NCI-H2196 (cell line): Measurements from ENCODE around the gene KPNB1.
"Not testable (repeated sequence)": the region's sequence is repeated elsewhere in the genome, so short reads cannot be mapped to it uniquely, and the experiment has no call there.

Experiments used
- DNase-seq: peaks from one replicate; lab custom pipeline; 2025; ENCODE audit not compliant: unreplicated experiment; lab: John Stamatoyannopoulos, UW

KPNB1 gene

DNA sequence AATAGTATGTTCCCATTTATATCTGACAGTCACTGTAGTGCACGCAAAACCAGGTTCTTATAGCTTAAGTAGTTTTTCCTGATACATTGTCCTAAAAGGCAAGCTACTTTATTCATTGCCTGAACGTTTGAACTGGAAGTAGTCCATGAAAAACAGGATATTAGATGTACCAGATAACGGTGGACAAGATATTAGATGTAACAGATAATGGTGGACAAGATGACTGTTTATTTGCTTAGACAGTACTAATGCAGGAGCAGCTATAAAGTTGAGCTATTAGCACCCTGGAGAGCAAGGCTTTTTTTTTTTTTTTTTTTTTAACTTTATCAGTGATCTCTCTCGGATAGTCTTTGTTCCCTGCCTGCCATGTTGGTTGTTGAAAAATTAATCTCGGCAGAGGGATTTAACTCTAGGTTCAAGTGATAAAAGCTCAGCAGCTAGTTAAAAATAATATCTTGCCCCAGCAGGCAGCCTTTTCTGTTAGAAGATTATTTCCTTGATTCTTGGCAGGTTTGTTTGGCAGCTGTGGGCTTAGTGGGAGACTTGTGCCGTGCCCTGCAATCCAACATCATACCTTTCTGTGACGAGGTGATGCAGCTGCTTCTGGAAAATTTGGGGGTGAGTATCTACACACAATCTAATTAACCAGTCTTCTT lies 26.9 kb downstream of the KPNB1 start:
- DNase-seq, result no peak

DNA sequence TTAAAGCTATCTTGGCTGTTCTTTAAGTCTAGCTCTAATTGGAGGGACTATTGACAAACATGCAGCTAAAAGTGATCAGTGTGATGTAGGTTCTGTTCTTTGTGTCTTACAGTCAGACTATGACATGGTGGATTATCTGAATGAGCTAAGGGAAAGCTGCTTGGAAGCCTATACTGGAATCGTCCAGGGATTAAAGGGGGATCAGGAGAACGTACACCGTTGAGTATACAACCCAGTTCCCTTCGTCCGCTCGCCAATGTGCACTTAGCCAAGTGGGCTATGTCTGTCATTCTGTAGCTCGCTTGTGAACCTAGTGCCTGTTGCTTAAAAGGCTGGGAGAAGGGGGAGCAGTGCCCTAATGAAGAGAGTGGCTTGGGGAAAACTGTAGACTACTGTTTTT lies 28.5 kb downstream of the KPNB1 start:
- DNase-seq, result no peak

DNA sequence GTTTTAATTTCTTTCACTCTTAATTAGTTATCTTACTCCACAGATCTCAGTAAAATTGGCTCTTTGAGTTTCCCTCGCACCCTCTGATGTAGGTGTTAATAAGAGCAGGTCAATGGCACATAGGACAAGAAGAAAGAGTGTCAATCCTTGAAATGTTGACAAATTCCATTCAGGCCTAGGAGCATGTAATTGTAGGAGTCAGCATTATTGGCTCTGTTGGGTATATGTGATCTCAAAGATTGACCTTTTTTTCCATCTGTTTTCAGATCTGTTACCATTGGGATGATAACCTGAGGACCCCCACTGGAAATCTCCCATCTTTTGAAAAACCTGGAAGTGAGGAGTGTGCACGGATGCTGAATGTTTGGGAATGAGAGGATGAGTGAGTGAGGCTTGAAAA lies 32.4 kb downstream of the KPNB1 start:
- DNase-seq, result no peak

DNA sequence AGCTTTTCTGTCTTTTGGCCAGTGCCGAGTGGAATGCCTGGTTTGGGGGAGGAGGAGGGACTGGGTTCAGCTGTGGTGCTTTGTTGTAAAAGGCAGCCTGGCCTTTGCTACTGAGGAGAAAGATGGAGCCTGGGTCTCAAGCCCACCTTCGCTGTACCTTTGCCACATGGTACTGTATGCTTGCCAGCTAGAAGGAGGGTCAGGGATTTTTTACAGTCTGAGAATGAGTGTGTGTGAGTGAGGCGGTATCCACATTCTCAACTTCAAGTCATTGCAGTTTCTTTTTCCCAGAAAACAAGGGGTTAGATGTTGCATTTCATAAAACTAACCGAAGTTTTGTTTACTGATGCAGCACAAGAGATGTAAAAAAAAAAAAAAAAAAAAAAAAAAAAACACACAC lies 33.0 kb downstream of the KPNB1 start:
- DNase-seq, result not testable (repeated sequence)

DNA sequence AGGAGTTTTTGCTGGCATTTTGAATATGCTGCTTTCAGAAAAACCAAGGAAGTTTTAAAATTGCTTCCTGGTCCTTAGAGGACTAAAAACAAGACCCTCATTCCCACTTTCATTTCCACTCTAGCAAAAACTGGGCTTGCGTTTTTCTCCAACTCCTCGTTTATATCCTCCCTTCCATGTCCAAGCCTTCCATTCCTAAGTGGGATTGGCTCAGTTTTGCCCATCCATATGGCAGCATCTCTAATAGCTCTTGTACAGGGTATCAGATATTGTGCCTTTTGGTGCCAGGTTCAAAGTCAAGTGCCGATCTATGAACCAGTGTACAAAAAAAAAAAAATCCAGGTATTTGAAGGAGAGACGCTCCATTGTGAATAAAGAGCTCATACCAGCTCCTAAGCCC lies 34.3 kb downstream of the KPNB1 start:
- no peak for DNase-seq

DNA sequence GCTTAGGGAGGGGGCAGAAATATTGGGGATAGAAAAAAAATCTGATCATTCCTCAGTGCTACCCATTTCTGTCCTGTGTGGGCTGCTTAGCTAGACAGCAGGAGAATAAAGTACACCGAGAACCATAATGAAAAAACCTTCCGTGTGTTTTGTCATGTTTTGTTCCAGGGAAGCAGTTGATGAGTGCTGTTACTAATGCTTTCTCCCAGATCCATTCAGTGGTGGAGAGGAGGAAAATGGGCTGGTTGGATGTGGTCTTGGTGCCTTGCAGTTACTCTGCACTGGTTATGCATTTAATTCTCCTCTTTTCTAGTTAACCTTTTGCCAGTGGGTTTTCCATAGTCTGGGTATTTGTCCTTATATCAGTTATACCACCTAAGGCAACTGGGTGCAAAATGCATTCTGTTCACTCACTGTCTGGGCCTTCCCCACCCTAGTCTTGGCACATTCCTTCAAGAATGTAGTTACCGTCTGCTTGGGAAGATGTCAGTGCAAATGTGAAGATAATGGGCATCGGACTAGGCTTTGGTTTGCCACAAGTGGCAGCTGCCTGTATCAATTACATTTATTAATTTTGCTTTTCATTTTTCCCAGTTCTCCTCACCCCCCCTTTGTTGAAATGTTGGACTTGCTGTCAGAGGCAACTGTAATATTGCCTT lies 34.9 kb downstream of the KPNB1 start:
- DNase-seq, result no peak

DNA sequence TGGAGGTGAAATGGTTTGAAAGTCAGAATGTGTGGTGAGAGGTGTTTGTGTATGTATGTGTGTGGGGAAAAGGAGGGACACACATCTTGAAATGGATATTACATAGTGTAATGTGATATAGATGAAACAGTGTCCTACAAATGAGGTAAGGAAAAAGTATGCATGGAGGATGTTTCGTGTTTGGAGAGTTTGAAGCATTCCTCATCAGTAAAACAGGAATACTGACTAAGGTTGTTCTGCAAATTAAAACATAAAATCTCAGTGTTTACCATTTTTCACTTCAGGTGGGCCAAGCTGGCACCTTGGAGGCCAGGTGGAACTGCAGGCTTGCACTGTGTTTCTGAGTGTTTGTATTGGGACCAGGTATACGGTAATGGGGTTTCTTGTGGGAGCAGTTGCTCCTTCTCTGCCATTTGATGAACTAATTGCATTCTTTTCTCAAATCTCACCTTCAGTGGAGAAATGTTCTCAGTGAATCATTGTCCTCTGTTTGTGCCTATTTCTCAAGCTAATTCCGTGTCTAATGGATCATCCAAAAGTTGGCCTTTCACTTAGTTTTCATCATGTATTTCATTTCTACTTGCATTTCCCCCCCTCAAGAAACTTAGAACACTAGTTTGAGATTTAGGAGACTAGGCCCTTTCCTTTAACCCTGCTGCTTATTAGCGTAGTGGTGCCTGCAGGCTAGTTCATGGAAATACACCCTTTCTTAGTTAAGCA lies 36.0 kb downstream of the KPNB1 start:
- no peak for DNase-seq

DNA sequence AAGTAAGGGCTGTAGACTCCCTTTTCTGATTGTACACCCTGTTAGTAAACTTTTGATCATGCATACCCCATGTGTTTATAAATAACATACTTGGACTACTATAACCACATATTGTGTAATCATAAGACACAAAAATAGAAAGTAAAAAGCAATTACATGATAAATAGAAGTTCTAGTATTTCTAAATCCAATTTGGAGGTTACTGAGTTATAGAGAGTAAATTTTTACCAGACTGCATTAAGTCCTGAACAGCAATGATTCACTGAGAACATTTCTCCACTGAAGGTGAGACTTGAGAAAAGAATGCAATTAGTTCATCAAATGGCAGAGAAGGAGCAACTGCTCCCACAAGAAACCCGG lies 36.5 kb downstream of the KPNB1 start:
- DNase-seq, result no peak

DNA sequence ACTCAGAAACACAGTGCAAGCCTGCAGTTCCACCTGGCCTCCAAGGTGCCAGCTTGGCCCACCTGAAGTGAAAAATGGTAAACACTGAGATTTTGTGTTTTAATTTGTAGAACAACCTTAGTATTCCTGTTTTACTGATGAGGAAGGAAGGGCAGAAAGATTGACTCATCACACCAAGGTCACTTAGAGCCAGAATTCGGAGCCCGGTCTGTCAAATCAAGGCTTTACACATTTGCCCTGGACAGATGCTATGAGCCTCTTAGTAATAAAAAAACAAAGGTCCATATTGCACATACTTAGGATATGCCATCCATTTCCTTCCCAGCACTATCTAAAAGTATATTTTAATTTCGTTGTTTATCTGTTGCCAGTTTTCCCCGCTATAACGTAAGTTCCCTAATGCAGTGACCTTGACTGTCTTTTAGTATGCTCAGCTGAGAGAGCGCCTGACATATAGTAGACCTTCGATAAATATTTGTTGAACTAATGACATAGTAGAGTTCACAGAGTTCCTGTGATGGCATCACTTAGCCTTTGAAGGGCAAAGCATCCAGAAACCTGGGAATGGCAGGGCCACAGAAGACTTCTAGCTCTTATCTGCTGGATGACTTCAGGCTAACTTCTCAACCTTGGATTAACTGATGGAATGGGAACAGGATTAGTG lies 37.1 kb downstream of the KPNB1 start:
- DNase-seq, result no peak

DNA sequence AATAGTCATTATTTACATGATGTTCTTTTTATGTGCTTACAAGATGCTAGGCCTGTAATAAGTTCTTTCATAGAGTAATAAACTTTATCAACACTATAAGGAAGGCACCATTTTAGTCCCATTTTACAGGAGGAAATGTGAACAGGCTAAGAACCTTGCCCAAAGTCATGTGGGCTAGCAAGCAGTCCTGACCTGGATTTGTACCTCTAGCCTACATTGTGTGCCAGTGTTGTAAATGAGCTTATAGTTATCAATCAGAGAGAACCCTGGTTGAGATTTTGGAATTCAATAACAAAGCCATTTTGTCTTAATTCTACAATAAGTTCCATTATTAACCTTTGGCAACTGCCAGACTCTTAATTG lies 37.6 kb downstream of the KPNB1 start:
- no peak for DNase-seq

DNA sequence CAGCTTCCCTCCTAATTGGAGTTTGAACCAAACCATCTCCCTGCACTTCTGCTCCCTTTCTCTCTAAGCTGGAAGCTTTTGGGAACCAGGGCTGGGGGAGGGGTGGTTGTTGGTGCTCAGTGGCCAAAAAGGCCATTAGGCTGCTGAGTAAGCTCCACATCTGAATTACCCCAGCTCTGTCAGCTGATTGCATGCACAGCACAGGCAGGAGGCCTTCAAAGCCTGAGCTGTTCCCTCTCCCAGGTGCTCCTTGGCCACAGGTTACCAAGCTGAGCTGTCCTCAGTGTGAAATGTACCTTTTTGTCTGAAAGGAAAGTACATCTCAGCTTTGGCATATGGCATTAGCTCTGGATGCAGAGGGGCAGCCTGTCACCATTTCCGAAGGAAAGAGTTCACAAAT lies 38.0 kb downstream of the KPNB1 start:
- no peak for DNase-seq

DNA sequence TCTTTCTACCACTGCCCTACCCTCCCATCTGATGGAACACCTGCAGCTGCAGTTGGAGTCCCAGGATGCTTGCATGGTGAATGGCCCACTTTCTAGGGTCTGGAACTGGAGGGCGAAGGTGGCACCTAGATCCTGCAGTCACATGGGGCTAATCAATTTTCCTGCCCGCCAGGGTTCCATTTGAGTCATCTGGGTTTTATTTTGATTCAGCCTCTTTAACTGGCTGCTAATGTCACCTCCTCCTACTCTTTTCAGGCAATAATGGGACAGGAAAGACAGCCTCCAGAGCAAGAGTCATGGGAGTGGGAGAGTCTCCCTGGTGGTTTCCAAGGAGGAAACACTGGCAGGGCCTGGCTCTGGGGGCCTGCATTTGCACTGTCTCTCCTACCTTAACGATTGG lies 40.4 kb downstream of the KPNB1 start:
- no peak for DNase-seq

DNA sequence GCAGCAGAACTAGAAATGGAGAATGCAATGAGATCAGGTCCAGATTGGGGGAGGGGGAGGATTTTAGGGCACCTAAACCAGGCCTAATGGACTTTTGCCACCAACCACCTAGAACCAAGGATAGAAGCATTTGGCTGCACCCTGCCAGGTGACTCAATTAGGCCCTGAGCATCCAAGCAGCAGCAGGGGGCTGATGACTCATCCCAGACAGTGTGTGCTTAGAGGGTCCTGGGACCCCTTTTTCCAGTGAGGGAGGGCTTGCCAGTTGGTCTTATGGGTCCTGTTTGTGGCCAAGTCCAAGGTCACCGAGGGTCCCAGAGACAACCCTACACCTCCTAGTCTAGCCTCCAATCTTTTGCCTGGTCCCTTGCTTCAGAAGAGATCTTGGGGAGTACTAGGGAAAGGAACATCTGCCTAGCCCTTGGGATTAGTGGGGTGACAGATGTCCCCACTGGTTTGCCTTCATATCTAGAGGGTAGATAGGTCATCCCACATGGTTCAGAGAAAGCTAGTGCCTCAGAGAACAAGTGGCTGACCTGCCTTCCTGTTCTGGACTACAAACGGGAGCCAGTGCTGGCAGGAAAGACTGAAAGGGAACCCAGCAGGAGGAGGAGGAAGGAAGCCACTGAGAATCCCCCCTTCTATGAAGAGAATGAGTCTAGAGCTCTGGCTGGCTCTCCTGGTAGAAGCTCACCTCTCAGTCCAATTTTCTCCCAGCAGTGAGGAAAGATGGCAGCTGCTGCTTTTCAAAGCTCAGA lies 42.6 kb downstream of the KPNB1 start:
- DNase-seq, result no peak

DNA sequence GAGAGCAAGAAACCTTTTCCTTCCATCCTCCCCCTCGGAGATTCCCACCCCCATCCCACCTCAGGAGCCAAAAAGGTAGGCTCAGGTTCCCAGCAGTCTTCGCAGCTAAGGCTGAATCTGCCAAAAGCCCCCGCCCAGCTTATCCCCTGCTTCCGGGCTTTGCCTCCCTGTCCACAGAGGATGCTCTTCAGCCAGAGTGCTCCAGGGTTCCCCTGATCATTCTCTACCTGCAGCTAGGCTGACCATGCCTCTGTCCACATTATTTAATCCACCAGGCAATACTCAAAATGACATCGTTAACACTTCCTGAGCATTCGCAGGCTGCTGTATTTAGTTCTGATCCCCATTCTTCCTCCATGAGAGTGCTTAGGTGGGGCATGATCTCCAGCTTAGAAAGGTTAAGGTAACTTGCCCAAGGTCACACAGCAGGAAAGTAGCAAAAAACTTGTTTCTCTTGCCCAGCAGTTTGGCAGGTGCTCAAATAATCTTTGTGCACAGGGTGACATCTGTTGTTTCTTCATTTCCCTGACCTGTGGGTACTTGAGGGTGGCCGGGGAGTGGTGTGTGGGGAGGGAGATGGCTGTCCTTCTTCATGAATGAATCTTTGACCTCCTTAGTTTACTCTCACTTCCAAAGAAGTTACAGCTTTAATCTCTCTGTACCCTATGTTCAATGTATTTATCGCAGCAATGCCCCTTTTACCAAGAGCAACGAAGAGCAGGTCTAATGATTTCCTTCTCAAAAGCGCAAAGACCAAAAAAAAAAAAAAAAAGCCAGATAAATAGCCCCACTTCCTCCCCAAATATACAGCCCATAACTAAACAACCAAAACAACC lies 43.4 kb downstream of the KPNB1 start:
- no peak for DNase-seq

DNA sequence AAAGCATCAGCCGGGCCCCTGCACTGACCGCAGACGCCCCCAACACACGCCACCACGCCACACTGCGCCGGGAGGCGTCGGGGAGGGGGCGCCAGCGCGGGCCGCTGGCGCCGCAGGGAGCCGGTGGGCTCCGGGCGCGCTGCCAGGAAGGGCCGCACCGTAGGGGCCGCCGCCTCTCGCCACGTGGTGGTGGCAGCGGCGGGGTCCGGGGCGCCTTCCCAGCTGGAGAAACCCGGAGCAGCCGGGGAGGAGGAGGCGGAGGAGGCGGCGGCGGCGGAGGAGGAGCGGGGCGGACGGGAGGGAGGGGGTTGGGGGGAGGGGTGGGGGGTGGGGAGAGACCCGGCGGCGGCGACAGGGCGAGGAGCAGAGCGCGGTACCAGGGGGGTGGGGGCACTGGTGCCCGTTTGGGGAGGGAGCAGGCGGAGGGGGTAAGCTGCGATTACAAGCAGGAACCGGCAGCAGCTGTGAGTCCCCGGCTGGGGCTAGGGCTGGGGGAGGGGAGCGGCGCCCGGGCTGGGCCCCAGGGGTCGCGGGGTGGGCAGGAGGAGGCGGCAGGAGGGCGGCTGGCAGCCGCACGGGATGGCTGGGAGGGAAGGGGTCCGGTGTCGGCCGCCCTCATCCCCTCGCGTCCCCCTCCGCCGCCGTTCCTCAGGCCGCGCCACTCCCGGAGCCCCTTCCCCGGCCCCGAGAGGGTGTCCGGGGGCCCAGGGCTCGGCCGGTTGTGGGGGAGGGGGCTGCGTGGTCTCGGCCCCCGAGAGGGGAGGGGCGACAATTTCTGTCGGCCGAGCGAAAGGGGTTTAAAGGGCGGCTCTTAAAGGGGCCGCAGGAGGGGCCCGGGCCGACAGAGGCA lies 44.2 kb downstream of the KPNB1 start, which contains the start of gene TBKBP1:
TBKBP1 (plus strand) TSS at position 431 of the 850 bp plus-strand sequence. CDS start 1,952 bp downstream, outside the sequence.
- no peak for DNase-seq

DNA sequence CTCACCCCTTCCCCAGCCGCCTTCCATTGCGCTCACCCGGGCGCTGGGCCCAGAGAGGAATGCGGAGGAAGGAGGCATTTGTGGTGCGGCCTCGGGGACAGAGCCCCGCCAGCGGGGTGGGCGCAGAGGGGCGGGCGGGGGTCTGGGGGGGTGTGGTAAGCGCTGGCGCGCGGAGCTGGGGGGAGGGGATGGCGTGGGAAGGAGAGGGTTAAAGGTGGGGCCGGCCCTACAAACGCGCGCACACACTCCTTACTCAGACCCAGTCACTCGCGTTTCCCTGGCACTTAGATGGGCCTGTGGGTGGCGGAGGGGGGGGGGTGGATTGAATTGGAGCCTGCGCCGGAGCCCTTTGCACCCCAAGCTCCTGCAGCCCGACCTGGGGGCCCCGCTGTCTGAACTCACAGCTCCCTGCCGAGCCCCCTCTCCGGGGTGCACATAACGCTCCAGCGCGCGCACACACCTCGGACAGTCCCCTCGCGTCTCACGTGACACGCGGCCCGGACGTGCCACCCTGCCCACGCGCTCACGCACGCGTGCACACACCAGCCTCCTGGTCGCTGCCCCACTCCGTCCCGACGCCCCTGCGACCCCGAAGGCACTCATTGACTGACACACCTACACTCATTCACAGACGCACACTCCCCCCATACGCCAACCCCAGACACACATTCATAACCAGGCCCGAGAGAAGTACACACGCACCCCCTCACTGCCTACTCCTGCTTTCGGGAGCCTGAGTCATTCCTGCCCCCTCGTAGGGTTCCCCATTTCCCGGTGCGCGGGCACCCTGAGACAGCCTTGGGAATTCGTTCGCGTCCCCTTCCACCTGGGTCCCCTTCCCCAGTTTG lies 45.1 kb downstream of the KPNB1 start:
- no peak for DNase-seq

DNA sequence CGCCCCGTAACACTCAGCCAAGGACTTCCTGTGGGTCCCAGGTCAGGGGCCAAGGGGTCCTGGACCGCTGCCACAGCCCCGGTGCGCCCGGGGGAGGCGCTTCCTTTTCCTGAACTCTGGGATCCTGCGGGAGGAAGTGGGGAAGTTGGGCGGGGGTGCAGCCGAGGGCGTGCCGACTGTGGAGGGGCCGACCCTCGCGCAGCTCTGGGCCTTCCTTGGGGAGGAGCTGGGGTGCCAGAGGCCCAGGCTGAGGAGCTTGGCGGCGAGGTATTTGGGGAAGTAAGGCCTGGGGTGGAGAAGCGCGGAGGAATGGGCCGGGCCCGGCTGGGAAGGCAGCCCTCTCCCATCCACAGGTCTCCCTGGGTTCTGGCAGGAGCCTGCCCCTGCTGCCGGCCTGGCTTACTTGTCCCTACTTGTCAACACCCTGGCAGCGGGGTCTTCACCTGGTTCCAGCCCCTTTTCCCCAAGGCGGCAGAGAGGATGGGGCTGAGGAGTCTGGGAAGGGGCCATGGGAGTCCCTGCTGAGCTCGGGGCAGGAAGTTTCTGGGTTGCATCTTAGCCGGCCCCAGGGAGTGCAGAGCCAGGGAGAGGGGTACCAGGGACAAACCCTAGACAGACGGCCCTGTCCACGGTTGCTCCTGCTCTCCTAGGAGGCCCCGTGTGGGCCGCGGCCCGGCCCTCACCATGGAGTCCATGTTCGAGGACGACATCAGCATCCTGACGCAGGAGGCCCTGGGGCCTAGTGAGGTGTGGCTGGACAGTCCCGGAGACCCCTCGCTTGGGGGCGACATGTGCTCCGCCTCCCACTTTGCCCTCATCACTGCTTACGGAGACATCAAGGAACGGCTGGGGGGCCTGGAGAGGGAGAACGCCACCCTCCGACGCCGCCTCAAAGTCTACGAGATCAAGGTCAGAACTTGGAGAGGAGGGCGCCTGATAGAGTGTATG lies 46.0 kb downstream of the KPNB1 start:
- no peak for DNase-seq
